K562 (cell line): Measurements from ENCODE around the gene ITPR1. TPM values are rescaled to one million over a fixed set of nuclear protein-coding genes. Genes with fewer than 3 reads are reported as not detected.

Experiments
- ARNT ChIP-seq, 2 experiments: fragments of 450-650 bp; IDR thresholded peaks; 2 replicates each; pipeline ENCODE4 v1.6.1; 2016; ENCODE audit warnings: mild to moderate bottlenecking in 1 of 2
- BMI1 ChIP-seq: fragments of 150-350 bp; IDR thresholded peaks from 2 replicates; pipeline ENCODE4 v1.6.1; 2014; ENCODE audit warnings: low read length
- E2F6 ChIP-seq, 2 experiments: IDR thresholded peaks; 2 replicates each; pipeline ENCODE4 v1.6.1; 2011; ENCODE audit warnings: borderline replicate concordance in 1 of 2, control low read depth in 1 of 2, low read depth in 1 of 2, low read length in 1 of 2, mild to moderate bottlenecking in 1 of 2, mixed read lengths in 1 of 2, moderate library complexity in 1 of 2; ENCODE audit not compliant: insufficient read depth in 1 of 2, insufficient read length in 1 of 2, poor library complexity in 1 of 2, severe bottlenecking in 1 of 2; ENCODE audit errors: extremely low read depth in 1 of 2
- ELF4 ChIP-seq: fragments of 450-650 bp; formaldehyde crosslinking; IDR thresholded peaks from 2 replicates; pipeline ENCODE4 v1.4.0; 2022; ENCODE audit warnings: missing genetic modification characterization
- EP400 ChIP-seq: fragments of 450-650 bp; IDR thresholded peaks from 2 replicates; pipeline ENCODE4 v1.6.1; 2017; ENCODE audit warnings: antibody characterized with exemption, mild to moderate bottlenecking, moderate library complexity
- NR2C2 ChIP-seq, 2 experiments: fragments of 200-800 bp in 1 of 2; sonication (Bioruptor generic) in 1 of 2; sonication (generic) in 1 of 2; formaldehyde crosslinking in 1 of 2; IDR thresholded peaks; 2 replicates each; pipeline versions ENCODE4 v1.6.1 to v1.8.0; 2016 to 2022; ENCODE audit warnings: mild to moderate bottlenecking in 1 of 2, missing compliant biosample characterization in 1 of 2, missing genetic modification characterization in 1 of 2, missing genetic modification reagents in 1 of 2
- PHB ChIP-seq: fragments of 250-450 bp; sonication (Bioruptor Pico); IDR thresholded peaks from 2 replicates; pipeline ENCODE4 v1.5.0; 2021
- PHF20 ChIP-seq: fragments of 450-650 bp; IDR thresholded peaks from 2 replicates; pipeline ENCODE4 v1.6.1; 2018; ENCODE audit not compliant: partially characterized antibody
- TARDBP ChIP-seq: fragments of 450-650 bp; IDR thresholded peaks from 2 replicates; pipeline ENCODE4 v1.6.1; 2016
- TEAD1 ChIP-seq, 2 experiments: fragments of 450-650 bp in 1 of 2; sonication (generic) in 1 of 2; formaldehyde crosslinking; IDR thresholded peaks; 2 replicates each; pipeline versions ENCODE4 v1.4.0 to v1.8.0; 2020 to 2022; ENCODE audit warnings: mild to moderate bottlenecking in 2 of 2, missing genetic modification reagents in 1 of 2
- THRB ChIP-seq: fragments of 450-650 bp; formaldehyde crosslinking; conservative IDR thresholded peaks from 2 replicates; pipeline ENCODE4 v1.4.0; 2022; ENCODE audit warnings: mild to moderate bottlenecking, missing genetic modification characterization
- ZFPM2 ChIP-seq: fragments of 250-450 bp; sonication (Bioruptor Pico); IDR thresholded peaks from 2 replicates; pipeline ENCODE4 v1.5.1; 2022; ENCODE audit warnings: mild to moderate bottlenecking
- ZNF589 ChIP-seq: fragments of 200-800 bp; sonication (Bioruptor generic); IDR thresholded peaks from 2 replicates; pipeline ENCODE4 v1.6.1; 2016; ENCODE audit warnings: low read depth, missing genetic modification characterization, missing compliant biosample characterization
- polyA plus RNA-seq, 8 experiments: library from polyadenylated mRNA; depleted of rRNA in 4 of 8; stranded (reverse) in 5 of 8; unstranded in 3 of 8; fragments of >200 nt; fragmentation: Nextera tagmentation in 2 of 8; fragmentation: Illumina TruSeq in 1 of 8; extraction: Ambion mirVana in 2 of 8; extraction: Trizol in 1 of 8; gene quantifications; 2 replicates each; pipeline versions ENCODE4 v1.2.1 to v1.2.3, GENCODE V29; 2011 to 2014; ENCODE audit warnings: inconsistent platforms in 1 of 8, missing spikeins in 1 of 8
- total RNA-seq, 7 experiments: library from RNA; depleted of rRNA in 6 of 7; stranded (reverse); fragments of >200 nt in 6 of 7; fragmentation: Illumina TruSeq in 2 of 7; extraction: Trizol in 2 of 7; gene quantifications; 2 replicates each; pipeline versions ENCODE4 v1.2.1 to v1.2.3, GENCODE V29; 2011 to 2021; ENCODE audit warnings: low replicate concordance in 1 of 7
- TF ChIP-seq, protein P1 (sequence below), 2 experiments: fragments of 450-650 bp; formaldehyde crosslinking in 1 of 2; IDR thresholded peaks; 2 replicates each; pipeline versions ENCODE4 v1.4.0 to v1.6.1; 2014 to 2020; ENCODE audit warnings: mild to moderate bottlenecking in 2 of 2, borderline replicate concordance in 1 of 2, low read depth in 1 of 2
- TF ChIP-seq, protein P2 (sequence below): fragments of 450-650 bp; IDR thresholded peaks from 2 replicates; pipeline ENCODE4 v1.6.1; 2016; ENCODE audit warnings: antibody characterized with exemption

The ITPR1 gene
- total and polyA plus RNA-seq, 9 of the 15 experiments (the other 6 are each of a cell fraction or from before 2014, with no cell fraction given): 22.4 to 40.0 (median 27.4) TPM

DNA sequence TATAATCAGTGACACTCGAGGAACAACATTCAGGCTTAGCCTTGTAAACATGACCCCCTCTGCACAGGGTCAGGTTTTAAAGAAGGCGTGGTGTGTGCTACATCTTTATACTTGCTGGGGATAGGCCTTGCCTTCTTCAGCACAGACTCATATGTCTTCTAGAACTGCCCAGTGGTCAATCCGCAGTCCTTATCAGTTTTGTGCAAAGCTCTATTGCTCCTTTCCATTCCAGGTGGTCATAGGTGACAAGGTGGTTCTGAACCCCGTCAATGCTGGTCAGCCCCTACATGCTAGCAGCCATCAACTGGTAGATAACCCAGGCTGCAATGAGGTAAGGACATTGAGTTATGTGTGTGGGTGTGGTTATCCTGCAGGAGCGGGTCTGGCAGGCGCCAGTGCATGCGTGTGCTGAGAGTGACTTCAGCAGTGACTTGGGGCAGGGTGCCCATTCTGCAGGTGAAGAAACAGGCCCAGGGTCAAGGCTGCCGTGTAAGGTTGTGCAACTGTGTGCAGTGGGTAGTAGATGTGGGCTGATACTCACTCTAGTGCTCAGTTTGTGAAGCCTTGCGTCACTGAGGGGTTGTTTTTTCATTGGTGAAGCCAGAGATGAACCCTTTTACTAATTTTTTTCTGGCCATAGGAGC, 150.9 kb downstream of the ITPR1 start (continued):
- TF ChIP-seq, protein P1, sequence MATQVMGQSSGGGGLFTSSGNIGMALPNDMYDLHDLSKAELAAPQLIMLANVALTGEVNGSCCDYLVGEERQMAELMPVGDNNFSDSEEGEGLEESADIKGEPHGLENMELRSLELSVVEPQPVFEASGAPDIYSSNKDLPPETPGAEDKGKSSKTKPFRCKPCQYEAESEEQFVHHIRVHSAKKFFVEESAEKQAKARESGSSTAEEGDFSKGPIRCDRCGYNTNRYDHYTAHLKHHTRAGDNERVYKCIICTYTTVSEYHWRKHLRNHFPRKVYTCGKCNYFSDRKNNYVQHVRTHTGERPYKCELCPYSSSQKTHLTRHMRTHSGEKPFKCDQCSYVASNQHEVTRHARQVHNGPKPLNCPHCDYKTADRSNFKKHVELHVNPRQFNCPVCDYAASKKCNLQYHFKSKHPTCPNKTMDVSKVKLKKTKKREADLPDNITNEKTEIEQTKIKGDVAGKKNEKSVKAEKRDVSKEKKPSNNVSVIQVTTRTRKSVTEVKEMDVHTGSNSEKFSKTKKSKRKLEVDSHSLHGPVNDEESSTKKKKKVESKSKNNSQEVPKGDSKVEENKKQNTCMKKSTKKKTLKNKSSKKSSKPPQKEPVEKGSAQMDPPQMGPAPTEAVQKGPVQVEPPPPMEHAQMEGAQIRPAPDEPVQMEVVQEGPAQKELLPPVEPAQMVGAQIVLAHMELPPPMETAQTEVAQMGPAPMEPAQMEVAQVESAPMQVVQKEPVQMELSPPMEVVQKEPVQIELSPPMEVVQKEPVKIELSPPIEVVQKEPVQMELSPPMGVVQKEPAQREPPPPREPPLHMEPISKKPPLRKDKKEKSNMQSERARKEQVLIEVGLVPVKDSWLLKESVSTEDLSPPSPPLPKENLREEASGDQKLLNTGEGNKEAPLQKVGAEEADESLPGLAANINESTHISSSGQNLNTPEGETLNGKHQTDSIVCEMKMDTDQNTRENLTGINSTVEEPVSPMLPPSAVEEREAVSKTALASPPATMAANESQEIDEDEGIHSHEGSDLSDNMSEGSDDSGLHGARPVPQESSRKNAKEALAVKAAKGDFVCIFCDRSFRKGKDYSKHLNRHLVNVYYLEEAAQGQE (IDR thresholded peaks at IDR 0.05; ENCODE audit: borderline replicate concordance): peak; percentile 24; the same call in 1 of the 2 replicates
- TF ChIP-seq, protein P1 (CRISPR knock-in tag; IDR thresholded peaks at IDR 0.05; ENCODE audit: low read depth): no peak
- TF ChIP-seq TEAD1 (CRISPR knock-in tag; IDR thresholded peaks at IDR 0.05) (peak; percentile 23 to 79; a peak in 1 of 4 replicates), ZNF589 (CRISPR knock-in tag) (peak; percentile 63; the same call in 1 of the 2 replicates), BMI1 (no peak), PHF20 (peak; percentile 43), ELF4 (CRISPR knock-in tag) (peak; percentile 70), THRB (peak; percentile 71; the same call in 1 of the 2 replicates), EP400 (peak; percentile 58), NR2C2 (CRISPR knock-in tag; IDR thresholded peaks at IDR 0.05) (no peak), NR2C2 (tag; IDR thresholded peaks at IDR 0.05) (peak; percentile 67; the same call in 1 of the 2 replicates), ZFPM2 (CRISPR knock-in tag) (no peak), PHB (CRISPR knock-in tag) (no peak), TARDBP (peak; percentile 85; the same call in 1 of the 2 replicates), ARNT (IDR thresholded peaks at IDR 0.05) (peak; percentile 81 to 95; a peak in 3 of 4 replicates), E2F6 (IDR thresholded peaks at IDR 0.05; ENCODE audit: borderline replicate concordance in 1 of 2, extremely low read depth in 1 of 2, insufficient read depth in 1 of 2, insufficient read length in 1 of 2, low read depth in 1 of 2, low read length in 1 of 2, poor library complexity in 1 of 2, severe bottlenecking in 1 of 2) (peak in 1 of 2 experiments; percentile 8)
- TF ChIP-seq, protein P2, sequence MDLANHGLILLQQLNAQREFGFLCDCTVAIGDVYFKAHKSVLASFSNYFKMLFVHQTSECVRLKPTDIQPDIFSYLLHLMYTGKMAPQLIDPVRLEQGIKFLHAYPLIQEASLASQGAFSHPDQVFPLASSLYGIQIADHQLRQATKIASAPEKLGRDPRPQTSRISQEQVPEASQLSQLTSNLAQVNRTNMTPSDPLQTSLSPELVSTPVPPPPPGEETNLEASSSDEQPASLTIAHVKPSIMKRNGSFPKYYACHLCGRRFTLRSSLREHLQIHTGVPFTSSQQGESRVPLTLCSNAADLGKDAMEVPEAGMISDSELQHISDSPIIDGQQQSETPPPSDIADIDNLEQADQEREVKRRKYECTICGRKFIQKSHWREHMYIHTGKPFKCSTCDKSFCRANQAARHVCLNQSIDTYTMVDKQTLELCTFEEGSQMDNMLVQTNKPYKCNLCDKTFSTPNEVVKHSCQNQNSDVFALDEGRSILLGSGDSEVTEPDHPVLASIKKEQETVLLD: peak; percentile 89
